Skin of body (tissue), 2 donors: ENCODE data around the gene TRIM47. TPM values are rescaled to one million over a fixed set of nuclear protein-coding genes. Genes with fewer than 3 reads are reported as not detected.

ENCODE experiments used
- DNase-seq: peaks from one replicate; lab custom pipeline; 2025; lab: John Stamatoyannopoulos, UW
- total RNA-seq: library from RNA; depleted of rRNA; stranded (reverse); fragments of >200 nt; gene quantifications from one replicate; pipeline ENCODE4 v1.2.3, GENCODE V29; 2014

Gene TRIM47, protein sequence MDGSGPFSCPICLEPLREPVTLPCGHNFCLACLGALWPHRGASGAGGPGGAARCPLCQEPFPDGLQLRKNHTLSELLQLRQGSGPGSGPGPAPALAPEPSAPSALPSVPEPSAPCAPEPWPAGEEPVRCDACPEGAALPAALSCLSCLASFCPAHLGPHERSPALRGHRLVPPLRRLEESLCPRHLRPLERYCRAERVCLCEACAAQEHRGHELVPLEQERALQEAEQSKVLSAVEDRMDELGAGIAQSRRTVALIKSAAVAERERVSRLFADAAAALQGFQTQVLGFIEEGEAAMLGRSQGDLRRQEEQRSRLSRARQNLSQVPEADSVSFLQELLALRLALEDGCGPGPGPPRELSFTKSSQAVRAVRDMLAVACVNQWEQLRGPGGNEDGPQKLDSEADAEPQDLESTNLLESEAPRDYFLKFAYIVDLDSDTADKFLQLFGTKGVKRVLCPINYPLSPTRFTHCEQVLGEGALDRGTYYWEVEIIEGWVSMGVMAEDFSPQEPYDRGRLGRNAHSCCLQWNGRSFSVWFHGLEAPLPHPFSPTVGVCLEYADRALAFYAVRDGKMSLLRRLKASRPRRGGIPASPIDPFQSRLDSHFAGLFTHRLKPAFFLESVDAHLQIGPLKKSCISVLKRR
- total RNA-seq: 21.5 TPM

DNA sequence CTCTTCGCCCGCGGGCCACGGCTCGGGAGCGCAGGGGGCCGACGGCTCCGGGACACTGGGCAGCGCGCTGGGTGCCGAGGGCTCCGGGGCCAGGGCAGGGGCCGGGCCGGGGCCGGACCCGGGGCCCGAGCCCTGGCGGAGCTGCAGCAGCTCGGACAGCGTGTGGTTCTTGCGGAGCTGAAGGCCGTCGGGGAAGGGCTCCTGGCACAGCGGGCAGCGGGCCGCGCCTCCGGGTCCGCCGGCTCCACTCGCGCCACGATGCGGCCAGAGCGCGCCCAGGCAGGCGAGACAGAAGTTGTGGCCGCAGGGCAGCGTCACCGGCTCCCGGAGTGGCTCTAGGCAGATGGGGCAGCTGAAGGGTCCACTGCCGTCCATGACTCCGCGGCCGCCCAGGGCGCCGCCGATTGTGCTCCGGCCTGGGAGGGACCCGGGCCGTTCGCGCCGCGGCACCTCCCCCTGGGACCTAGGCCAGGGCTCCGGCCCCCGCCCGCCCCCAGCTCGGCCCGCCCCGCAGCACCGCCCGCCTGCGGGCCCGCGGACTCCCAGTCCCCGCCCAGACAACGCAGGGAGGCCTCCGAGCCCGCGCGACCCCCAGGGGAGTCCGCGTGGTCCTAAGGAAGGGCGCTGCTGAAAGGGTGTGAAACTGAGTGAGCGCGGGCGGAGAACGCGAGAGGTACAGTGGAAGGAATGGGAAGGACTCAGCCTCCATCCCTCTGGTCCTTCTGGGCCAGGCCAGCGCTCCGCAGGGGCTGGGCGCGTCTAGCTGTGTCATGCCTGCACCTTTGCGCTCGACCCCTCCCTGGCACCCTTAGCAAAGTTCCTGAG lies at the start of gene TRIM47:
Gene TRIM47 (minus strand): TSS at position 408 of the 825 bp plus-strand sequence. CDS start 33 bp downstream, at position 375.
- no peak for DNase-seq

DNA sequence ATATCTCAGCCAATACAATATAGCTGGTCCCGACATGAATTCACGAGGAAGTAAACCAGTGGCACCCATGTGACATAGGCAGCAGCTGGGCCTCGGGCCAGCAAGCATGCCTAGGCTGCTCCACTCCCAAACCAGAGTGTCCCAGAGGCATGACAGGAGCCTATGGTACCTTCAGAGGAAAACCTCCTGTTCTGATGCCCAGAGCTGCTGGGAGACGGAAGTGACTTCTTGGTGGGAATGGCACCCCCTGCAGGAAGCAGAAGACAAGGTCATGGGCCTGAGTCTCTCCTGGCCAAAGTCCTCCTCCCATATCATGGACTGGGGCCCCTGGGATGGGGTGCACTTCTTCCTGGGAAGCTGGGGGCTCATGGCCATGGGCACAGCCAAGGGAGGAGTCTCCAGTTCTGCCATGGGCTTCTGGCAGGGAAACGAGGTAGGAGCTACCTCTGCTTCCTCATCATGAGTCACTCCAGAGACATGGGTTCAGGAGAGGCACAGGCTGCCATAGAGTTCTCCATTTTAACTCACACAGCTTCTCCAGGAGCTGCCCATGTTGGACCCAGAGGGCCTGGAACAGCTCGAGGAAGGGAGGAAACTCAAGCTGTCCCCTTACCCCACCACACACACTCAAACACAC lies 49.0 kb upstream of the TRIM47 start:
- DNase-seq: no peak

DNA sequence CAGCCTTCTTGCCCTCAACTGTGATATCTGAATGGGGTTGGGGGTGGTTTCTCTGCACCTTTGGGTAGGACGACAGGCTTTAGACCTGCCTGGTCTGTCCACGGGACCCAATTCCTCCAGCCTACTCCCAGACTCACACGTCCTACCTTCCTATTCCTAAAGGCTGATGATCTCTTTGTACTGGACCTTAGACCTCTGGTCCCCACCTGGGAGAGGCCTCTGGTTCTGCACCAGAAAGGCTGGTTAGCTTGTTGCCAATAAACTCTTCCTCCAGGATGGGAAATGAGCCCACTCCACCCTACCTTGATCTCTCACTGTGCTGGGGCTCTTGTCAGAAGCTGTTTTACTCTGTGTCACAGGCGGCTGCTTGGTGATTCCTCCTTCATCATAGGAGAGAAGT lies 48.1 kb upstream of the TRIM47 start:
- no peak for DNase-seq

DNA sequence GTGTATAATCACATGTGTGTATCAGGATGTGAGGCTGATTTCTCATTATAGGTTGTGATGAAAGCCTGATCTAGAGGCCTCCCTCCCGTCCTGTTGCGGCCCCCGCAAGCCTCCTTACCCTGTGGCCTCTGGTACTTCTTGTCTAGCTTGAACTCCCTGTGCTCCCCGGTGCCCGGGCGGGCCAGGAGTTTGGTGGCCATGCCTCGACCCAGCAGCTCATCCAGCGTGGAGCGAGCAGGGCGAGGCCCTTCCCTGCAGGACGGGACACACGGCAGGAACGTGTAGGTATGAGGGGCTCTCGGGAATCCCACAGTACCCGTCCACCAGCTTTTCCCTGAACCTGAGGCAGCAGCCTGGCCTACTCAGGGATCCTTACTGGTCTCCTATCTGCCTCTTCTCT lies 47.5 kb upstream of the TRIM47 start:
- DNase-seq: no peak

DNA sequence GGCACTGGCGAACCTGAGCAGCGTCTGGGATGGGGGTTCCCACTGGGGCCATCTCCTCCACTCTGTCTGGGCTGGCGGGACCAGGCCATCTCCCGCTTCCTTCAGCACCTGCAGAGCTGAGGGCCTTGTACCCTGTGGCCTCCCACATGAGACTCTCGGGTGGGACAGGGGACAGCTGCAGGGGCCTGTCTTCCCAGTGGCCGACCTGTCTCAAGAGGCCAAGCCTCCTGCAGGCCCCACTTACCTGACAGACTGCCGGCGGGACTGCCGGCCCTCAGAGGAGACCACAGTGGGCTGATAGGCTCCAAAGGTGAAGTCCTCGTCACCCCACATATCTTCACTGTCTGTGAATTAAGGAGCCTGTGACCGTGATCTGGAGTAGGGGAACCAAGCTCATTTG lies 46.7 kb upstream of the TRIM47 start:
- DNase-seq: no peak

DNA sequence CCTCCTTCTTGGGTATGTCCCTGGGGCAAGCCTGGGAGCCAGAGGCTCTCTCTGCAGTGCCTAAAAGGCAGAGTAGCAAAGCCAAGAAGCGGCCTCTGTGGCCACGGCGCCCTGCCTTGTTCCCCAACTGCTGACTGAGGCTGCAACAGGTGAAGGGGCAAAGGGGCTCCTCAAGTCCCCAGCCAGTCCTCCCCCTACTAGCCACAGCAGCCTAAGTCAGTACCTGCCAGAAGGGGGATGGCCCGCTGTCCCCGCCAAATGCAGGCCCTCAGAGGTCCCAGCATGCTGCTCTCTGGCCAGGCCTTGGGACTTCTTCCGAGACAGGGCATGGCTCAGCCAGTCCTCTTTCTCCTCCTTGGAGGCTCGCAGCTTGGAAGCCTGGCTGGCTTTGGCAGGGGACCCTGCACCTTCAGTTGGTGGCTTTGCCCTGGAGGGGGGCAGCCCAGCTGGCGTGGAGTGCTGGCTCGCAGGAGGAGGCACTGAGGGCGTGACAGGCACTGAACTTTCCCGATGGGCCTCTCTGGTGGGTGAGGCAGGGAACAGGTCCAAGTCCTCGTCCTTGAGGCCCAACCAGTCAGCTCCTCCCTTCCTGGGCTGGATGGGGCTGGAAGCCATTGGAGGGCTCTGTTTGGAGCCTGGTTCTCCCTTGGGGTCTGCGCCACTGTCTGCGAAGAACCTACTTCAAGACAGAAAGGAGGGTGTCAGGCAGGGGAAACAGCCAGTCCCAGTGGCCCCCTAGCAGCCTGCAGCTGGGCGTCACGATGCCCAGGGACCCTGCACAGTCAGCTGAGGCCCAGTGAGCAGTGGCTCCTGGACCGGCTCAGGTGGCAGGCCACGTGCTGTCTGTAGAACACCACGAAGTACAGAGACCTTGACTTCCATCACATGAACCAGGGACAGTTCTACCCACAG lies 44.8 kb upstream of the TRIM47 start:
- no peak for DNase-seq

DNA sequence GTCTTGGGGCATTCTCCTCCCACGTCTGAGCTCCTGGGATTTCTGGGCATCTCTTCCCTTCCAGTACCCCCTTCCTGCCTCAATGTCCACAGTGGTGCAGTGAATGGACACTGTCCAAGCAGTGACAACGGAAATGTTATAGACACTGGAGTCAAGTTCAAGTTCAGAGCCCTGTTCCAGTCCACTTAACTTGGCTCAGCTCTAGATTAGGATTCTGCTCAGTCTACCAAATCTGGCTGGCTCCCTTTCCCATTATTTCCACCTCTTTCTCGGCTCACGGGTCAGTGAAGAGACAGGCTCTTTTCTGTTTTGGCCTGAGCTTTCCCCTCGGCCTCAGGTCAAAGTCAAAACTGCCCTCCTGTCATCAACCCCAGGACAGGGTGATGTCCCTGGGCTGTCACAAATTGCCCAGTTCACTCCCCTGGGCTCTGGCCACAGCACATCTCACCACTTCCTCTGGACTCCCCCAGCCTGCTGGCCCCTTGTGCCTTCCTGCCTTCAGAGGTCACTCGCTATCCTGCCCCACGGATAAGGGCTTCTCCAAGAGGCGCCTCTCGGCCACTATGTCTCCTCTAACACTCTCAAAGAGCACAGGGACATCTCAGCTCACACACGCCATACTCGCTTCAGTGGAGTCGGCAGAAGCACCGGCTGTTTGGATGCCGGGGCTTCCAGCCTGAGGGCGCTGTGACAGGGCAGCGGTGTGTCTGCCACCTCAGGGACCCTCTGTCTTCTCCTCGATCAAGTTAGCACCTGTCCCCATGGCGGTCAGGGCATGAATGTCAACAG lies 44.0 kb upstream of the TRIM47 start:
- no peak for DNase-seq

DNA sequence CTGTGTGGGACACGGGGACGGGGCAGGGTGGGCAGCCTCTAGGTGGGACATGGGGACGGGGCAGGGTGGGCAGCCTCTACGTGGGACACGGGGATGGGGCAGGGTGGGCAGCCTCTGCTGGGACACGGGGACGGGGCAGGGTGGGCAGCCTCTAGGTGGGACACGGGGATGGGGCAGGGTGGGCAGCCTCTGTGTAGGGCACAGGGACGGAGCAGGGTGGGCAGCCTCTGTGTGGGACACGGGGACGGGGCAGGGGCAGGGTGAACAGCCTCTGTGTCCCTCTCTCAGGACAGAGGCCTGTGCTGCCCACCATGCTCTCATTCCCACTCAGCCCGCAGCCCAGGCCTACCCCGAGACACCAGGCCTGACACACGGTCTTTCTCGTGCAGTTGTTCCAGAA lies 43.2 kb upstream of the TRIM47 start:
- DNase-seq: no peak

DNA sequence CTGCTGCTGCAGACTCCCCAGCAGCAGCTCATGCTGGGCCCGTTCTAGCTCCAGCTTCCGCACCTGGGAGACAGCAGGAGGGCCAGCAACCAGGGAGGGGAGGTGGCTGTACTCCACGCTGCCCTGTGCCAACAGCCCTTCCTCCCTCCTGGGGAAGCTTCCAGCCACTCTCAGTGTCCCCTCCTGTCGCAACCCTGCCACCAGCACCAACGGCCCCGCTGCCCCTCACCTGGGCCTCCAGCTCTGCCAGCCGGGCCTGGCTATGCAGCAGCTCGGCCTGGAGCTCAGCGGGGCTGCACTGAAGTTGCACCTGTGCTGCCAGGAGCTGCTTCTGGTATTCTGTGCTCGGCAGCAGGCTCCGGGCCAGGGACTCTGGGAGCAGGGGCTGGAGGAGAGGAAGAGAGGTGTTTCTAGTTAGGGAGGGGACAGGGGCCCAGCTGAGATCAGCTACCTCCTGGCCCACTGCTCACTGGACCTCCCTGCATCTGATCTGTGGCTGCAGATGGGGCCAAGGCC lies 41.7 kb upstream of the TRIM47 start:
- DNase-seq: no peak

DNA sequence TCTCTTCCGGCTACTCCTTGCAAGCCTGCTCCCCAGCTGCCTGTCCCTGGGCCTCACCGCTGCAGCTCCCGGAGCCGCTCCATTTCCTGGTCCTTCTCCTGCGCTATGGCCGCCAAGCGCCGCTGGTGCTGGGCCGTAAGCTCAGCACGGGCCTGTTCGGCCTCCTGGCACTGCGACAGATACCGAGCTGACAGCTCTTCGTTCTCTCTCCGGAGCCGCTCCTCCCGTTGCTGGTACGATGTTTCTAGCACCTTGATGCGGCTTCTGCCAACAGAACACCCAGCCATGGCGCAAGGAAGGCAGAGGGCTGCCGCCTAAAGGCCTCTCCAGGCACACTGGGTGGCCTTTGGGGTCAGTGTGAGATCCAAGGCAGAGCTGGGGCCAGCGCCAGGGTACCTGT lies 41.2 kb upstream of the TRIM47 start:
- no peak for DNase-seq

DNA sequence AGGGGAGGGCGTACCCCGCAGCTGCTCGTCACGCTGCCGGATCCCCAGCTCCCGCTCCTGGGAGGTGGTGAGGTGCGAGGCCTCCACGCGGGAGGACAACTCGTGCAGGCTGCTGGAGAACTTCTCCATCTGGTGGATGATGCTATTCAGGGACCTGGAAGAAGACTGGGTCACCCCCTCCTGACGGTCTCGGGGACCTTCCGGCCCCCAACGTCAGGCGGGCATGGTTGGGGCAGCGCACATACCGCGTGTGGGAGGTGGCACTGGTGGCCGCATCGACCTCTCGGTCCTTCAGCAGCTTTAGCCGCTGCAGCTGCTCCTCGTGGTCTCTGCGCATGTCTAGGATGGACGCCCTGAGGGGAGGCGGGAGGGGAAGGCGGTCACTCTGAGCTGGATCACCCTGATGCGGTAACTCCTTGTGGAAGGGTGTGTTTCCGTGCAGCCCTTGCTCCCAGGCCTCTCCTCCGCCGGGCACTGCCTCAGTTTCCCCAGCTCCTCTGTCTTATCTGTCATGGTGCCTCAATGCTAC lies 39.6 kb upstream of the TRIM47 start:
- no peak for DNase-seq

DNA sequence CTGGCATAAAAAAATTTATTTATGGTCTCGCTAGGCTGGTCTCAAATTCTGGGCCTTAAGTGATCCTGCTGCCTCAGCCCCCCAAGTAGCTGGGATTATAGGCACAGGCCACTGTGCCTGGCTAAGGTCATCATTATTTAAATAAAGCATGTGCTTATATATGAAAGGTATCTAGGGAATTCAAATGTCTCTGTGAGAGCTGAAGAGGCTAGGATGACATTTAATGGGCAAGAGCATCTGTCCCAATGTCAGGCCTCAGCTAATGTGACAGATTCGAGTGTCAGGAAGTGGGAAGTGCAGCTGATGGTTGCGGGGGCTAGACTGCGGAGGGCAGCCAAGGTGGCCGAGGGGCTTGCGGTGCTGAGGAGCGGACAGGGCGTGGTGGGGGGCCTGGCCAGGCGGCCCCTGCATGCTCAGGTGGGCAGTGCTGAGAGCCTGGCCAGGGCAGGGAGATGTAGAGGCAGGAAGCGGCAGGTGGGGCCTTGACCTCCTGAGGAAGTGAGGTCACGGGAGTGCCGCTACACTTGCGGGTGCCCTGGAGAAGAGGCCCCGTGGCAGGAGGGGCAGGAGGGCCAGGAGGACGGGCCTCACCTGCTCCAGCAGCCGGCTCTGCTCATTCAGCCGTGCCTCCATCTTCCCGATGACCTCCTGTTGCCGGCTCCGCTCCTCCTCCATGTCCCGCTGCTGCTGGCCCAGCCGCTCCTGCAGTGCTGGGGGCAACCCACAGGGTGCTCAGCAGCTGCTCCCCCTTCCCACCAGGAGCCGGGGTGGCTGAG lies 38.9 kb upstream of the TRIM47 start:
- no peak for DNase-seq

DNA sequence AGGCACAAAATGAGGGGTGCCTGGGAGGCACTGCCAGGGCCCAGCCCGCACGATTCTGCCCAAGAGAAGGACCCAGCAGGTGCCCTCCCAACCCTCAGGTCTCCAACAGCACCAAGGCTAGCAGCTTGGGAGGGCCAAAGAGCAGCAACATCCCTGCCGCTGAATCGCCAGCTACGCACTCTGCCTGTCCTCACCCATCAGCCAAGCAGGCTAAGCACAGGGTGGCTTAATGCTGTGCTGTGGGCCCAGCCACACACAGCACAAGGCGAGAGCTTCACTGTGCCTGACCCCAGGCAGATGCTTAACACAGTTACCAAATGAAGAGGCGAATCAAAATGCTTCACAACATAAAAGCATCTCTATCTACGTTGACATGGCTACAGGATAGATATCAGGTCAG lies 36.9 kb upstream of the TRIM47 start:
- DNase-seq: no peak

DNA sequence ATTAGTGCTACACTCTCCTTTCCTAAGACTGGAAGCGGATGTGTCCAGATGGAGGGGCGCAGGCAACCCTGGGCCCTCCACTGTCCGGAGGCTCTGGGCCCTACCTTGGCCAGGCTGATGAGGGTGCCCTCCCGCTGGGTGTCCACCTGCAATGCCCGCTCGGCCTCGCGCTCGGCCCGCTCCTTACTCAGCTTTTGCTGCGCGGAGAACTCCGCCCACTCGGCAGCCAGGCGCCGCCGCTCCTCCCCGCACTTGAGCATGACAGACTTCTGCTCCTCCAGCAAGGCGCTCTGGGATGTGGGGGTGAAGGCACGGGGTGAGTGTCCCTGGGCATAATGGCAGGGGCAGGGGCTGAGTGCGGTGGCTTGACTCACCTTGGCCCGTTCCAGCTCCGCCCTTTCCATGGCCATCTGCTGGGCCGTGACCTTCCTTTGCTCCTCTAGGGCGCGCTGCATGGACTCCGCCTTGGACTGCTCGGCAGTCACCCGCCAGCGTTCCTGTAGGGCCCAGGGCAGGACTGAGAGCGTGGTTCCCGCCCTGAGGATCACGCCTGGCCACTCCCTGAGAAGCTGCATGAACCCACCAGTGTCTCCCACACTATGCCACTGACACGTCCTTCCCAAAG lies 36.4 kb upstream of the TRIM47 start:
- no peak for DNase-seq

DNA sequence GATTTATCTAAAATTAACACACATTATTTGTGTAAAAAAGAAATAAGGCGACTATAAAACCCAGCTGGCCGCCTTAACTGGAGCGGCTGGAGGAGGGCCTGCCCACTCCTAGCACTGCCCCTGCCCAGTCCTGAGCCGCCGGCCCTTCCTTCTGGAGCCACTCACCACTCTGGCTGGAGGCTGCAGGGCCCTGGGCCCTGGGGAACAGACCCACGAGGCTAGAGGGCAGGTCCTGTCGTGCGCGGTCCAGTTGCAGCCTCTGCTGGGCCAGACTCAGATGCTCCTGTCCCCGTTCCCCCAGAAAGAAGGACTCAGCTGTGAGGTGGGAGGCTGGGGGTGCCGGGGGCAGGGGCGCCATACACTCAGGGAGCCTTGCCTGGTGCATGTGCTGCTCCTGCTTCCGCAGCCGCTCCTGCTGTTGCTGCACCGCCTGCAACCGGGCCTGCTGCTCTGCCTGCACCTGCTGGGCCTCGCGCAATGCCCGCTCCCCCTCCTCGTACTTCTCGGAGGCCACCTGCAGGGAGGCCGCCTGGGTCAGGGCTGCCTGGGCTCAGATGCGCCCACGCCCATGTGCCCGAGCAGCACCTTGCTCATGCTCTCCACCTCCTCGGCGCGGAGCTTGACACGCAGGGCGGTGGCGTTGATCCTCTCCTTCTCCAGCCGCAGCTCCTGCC lies 35.3 kb upstream of the TRIM47 start:
- DNase-seq: no peak

DNA sequence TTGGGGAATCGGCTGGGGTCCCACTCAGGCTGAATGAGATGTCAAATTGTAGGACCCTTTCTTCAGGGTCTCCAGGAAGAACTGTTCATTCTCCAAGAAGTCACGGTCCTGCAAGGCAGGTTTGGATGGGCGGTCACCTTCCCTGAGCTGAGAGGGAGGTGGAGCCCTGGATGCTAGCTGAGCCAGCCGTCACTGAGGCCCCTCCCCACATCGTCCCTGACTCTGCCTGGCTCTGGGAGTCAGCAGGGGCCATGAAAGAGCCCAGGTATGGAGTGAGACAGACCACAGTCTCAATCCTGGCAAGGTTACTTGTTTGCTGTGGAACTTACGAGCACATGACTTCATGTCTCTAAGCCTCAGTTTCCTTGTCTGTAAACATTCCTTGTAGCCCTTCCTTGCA lies 32.3 kb upstream of the TRIM47 start:
- DNase-seq: no peak

DNA sequence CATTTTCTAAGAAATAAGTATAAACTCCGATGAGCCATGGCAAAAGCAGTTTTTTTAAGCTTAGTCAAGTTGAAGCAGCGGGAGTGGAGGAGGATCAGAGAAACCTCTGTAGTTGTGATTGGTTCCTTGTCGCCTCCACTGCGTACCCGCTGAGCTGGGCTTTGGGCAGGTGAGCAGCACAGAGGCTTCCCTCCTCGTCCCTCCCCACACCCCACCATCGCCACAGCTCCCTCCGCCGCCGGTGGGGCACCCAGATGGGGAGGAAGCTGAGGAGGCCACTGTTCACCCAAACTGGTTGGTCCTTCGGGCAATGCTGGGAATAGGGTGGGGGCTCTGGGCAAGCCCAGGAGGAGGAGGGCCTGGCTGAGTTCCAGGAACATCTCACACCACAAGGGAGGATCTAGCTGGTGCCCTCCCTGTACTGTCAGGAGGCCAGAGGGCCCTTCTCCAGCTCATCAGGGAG lies 31.5 kb upstream of the TRIM47 start:
- no peak for DNase-seq
